PC-9 (cell line): ENCODE measurements around the gene USF2.

ENCODE experiments used
- CTCF ChIP-seq: fragments of 200-600 bp; sonication (generic); conservative IDR thresholded peaks from 2 replicates; pipeline ENCODE4 v1.6.1; 2017; ENCODE audit warnings: mixed run types, antibody characterized with exemption, mild to moderate bottlenecking, moderate library complexity
- EZH2 ChIP-seq: fragments of 200-600 bp; sonication (generic); IDR thresholded peaks from 2 replicates; pipeline ENCODE4 v1.8.0; 2017; ENCODE audit warnings: antibody characterized with exemption, low read depth

- TF ChIP-seq CTCF (no peak), EZH2 (no peak)
Measured at GRCh38 chr19:35329323-35329722, 60.6 kb downstream of the USF2 start.
